Measurements from ENCODE around the gene REEP1.

The REEP1 gene

GRCh38 chr2:86175828-86176227 is 161.6 kb downstream of the REEP1 start:
- no peaks in the 10 kb centered on the region for H3K9me3 ChIP-seq (ENCODE audit: severe bottlenecking)
- no peak for TF ChIP-seq CTCF (IDR thresholded peaks at IDR 0.05; ENCODE audit: low read depth, low read length)
- H3K4me3 ChIP-seq (ENCODE audit: low read depth, low read length): no peak overlapping the region
- no peaks in the 10 kb centered on the region for H3K27me3 ChIP-seq (ENCODE audit: insufficient read depth, low read depth, severe bottlenecking)
- no peak overlapping the region for H3K27ac ChIP-seq
- H3K36me3 ChIP-seq: peaks cover 84% of the 10 kb centered on the region
- DNase-seq: no peak

DNA sequence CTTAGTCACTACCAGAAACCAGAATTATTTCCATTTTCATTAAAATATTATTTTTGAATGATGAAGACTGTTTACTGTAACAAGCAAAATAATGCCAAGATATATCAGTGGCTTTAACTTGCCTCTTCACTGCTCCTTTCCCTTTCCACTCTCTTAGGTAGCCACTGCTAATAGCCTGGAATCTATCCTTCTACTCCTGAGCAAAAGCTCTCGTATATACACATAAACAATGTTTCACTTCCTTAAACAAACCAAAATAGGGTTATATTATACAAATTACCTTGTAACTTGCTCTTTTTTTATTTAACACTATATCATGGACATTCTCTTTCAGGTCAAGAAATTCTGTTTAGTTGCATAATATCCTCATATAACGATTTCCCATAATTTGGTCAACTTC is 163.0 kb downstream of the REEP1 start:
- no peak for TF ChIP-seq CTCF (IDR thresholded peaks at IDR 0.05; ENCODE audit: low read depth, low read length)
- Histone ChIP-seq H3K27ac (no peak overlapping the region), H3K36me3 (peaks cover 86% of the 10 kb centered on the region), H3K4me3 (ENCODE audit: low read depth, low read length) (no peak overlapping the region), H3K9me3 (ENCODE audit: severe bottlenecking) (no peaks in the 10 kb centered on the region), H3K27me3 (ENCODE audit: insufficient read depth, low read depth, severe bottlenecking) (no peaks in the 10 kb centered on the region)
- no peak for DNase-seq

DNA sequence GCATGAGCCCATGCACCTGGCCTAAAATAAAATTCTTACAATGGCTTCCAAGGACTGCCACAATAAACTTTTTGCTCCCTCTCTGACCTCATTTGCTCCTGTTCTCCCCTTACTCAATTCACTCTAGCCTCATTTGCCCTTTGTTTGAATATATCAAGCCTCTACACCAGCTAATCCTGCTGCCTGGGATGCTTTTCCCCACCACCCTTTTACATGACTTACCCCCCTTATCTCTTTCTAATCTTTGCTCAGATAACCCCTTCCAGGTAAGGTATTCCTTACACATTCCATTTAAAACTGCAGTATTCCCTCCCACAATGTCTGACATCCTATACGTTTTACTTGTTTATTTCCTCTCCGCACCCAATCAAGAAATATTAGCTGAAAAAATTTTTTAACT is 164.8 kb downstream of the REEP1 start:
- no peak for TF ChIP-seq CTCF (IDR thresholded peaks at IDR 0.05; ENCODE audit: low read depth, low read length)
- Histone ChIP-seq H3K4me3 (ENCODE audit: low read depth, low read length) (no peak overlapping the region), H3K27me3 (ENCODE audit: insufficient read depth, low read depth, severe bottlenecking) (no peaks in the 10 kb centered on the region), H3K36me3 (peaks cover 82% of the 10 kb centered on the region), H3K9me3 (ENCODE audit: severe bottlenecking) (no peaks in the 10 kb centered on the region), H3K27ac (no peak overlapping the region)
- DNase-seq: no peak

- no peaks in the 10 kb centered on the region for H3K9me3 ChIP-seq (ENCODE audit: severe bottlenecking)
- peaks cover 70% of the 10 kb centered on the region for H3K36me3 ChIP-seq
- TF ChIP-seq CTCF (IDR thresholded peaks at IDR 0.05; ENCODE audit: low read depth, low read length): no peak
- DNase-seq: no peak
- H3K27me3 ChIP-seq (ENCODE audit: insufficient read depth, low read depth, severe bottlenecking): no peaks in the 10 kb centered on the region
- H3K27ac ChIP-seq: no peak overlapping the region
- no peak overlapping the region for H3K4me3 ChIP-seq (ENCODE audit: low read depth, low read length)
Measured at GRCh38 chr2:86171295-86171694, 166.1 kb downstream of the REEP1 start.

- Histone ChIP-seq H3K9me3 (ENCODE audit: severe bottlenecking) (no peaks in the 10 kb centered on the region), H3K36me3 (peaks cover 69% of the 10 kb centered on the region), H3K27ac (no peak overlapping the region), H3K4me3 (ENCODE audit: low read depth, low read length) (no peak overlapping the region), H3K27me3 (ENCODE audit: insufficient read depth, low read depth, severe bottlenecking) (no peaks in the 10 kb centered on the region)
- DNase-seq: no peak
- no peak for TF ChIP-seq CTCF (IDR thresholded peaks at IDR 0.05; ENCODE audit: low read depth, low read length)
Measured at GRCh38 chr2:86170449-86170848, 167.0 kb downstream of the REEP1 start.

Measured in WERI-Rb-1 (cell line).